Spleen (tissue), 11 donors: ENCODE results near the gene CA12. TPM values are rescaled to one million over a fixed set of nuclear protein-coding genes. Genes with fewer than 3 reads are reported as not detected.

Source experiments
- DNase-seq: peaks from one replicate; pipeline ENCODE4 v3.0.0-alpha.2; 2020
- H3K27ac ChIP-seq, 8 donors: fragments of 200-600 bp; sonication (generic) in 7 of 8; 1 replicate in 4 of 8; 2 replicates in 4 of 8; pipeline versions ENCODE4 v1.5.0 to v1.8.0; 2016 to 2021; ENCODE audit warnings: inconsistent platforms in 4 of 8, mild to moderate bottlenecking in 4 of 8, moderate library complexity in 1 of 8
- H3K27me3 ChIP-seq, 7 donors: fragments of 200-600 bp; sonication (generic) in 6 of 7; replicated peaks in 1 of 7; 1 replicate in 4 of 7; 2 replicates in 3 of 7; pipeline versions ENCODE4 v1.5.0 to v1.8.0; 2016 to 2021; ENCODE audit warnings: inconsistent platforms in 3 of 7, mild to moderate bottlenecking in 1 of 7
- H3K36me3 ChIP-seq, 6 donors: fragments of 200-600 bp; sonication (generic) in 5 of 6; 1 replicate in 4 of 6; 2 replicates in 2 of 6; pipeline versions ENCODE4 v1.5.0 to v1.8.0; 2016 to 2021; ENCODE audit warnings: inconsistent platforms in 2 of 6
- H3K4me1 ChIP-seq, 6 donors: fragments of 200-600 bp; sonication (generic) in 5 of 6; 1 replicate in 3 of 6; 2 replicates in 3 of 6; pipeline versions ENCODE4 v1.5.0 to v1.8.0; 2016 to 2021; ENCODE audit warnings: inconsistent platforms in 3 of 6
- H3K4me3 ChIP-seq, 8 donors: fragments of 200-600 bp; sonication (generic) in 7 of 8; 1 replicate in 4 of 8; 2 replicates in 4 of 8; pipeline versions ENCODE4 v1.5.0 to v1.8.0; 2016 to 2021; ENCODE audit warnings: inconsistent platforms in 4 of 8, mild to moderate bottlenecking in 4 of 8, moderate library complexity in 2 of 8
- H3K9me3 ChIP-seq, 8 donors: fragments of 200-600 bp; sonication (generic) in 7 of 8; 1 replicate in 4 of 8; 2 replicates in 4 of 8; pipeline versions ENCODE4 v1.5.0 to v1.8.0; 2016 to 2021; ENCODE audit warnings: inconsistent platforms in 4 of 8
- CTCF ChIP-seq, 11 experiments: fragments of 200-600 bp in 7 of 11; fragments of 450-650 bp in 4 of 11; sonication (generic) in 4 of 11; IDR thresholded peaks in 8 of 11; conservative IDR thresholded peaks in 3 of 11; 1 replicate in 7 of 11; 2 replicates in 4 of 11; pipeline versions ENCODE4 v1.4.0 to v1.8.0; 2016 to 2021; ENCODE audit warnings: antibody characterized with exemption in 11 of 11, inconsistent platforms in 4 of 11, mild to moderate bottlenecking in 1 of 11
- POLR2A ChIP-seq, 3 donors: fragments of 450-650 bp; IDR thresholded peaks; one replicate each; pipeline ENCODE4 v1.5.1; 2017; ENCODE audit warnings: antibody characterized with exemption in 3 of 3, mild to moderate bottlenecking in 1 of 3
- POLR2AphosphoS5 ChIP-seq, 3 donors: sonication (generic); formaldehyde crosslinking; IDR thresholded peaks; one replicate each; pipeline ENCODE4 v1.5.1; 2017; ENCODE audit warnings: antibody characterized with exemption in 3 of 3
- whole genome bisulfite sequencing, 5 donors: extraction: QIAGEN DNeasy Blood & Tissue Kit in 3 of 5; methylation state at CpG; one replicate each; pipeline versions ENCODE4 v1.1.5 to v1.1.7; 2013 to 2018; 5-methylcytosine and 5-hydroxymethylcytosine counted together
- intact Hi-C: fragments of 100-400 bp; cut with DNase I; formaldehyde crosslinking; loops from one replicate; pipeline ENCODE4 v1.15.0; 2023; ENCODE audit warnings: low total_unique reads
- polyA plus RNA-seq, 3 donors: library from polyadenylated mRNA; stranded (reverse); fragments of 200-250 nt; gene quantifications; one replicate each; pipeline ENCODE4 v1.2.1, GENCODE V29; 2013
- total RNA-seq, 7 donors: library from RNA; depleted of rRNA in 3 of 7; stranded (reverse); fragments of >200 nt in 3 of 7; fragmentation: NEBNext Ultra II Directional in 4 of 7; extraction: Animal tissue kit (Norgen Biotek cat#: 25700) in 4 of 7; gene quantifications; one replicate each; pipeline versions ENCODE4 v1.1.0 to v1.2.1, GENCODE V29; 2016 to 2021
- donor health status: healthy with polysubstance abuse.
- donor health status: DM: no; HTN: no; CAD: no; lungs with moderate emphysema.
- donor health status: DM: no; HTN: no; CAD: no.
- donor health status: Bipolar disorder and iron deficiency.
- donor health status: healthy.
- donor health status: DM: no; HTN: no; CAD: no.
- donor health status: DM: yes; HTN: yes; CAD: no.

Gene CA12
- total and polyA plus RNA-seq, 10 donors = 0.02 to 3.3 (median 0.42) TPM

- Histone ChIP-seq H3K27me3 (peaks cover 0 to 53% (median 36%) of the 10 kb centered on the region in 7 donors), H3K4me1 (peaks cover 0 to 26% (median 11%) of the 10 kb centered on the region in 6 donors), H3K27ac (no peak overlapping the region), H3K4me3 (no peak overlapping the region), H3K9me3 (peaks cover 0 to 6% (median 0%) of the 10 kb centered on the region in 8 donors), H3K36me3 (no peaks in the 10 kb centered on the region)
- DNase-seq = no peak
- intact Hi-C loops = no loop called here
- TF ChIP-seq POLR2A (IDR thresholded peaks at IDR 0.05) = no peak
- TF ChIP-seq POLR2AphosphoS5 (IDR thresholded peaks at IDR 0.05) = no peak
- no peak for TF ChIP-seq CTCF (IDR thresholded peaks at IDR 0.05 in 8 of 11, conservative IDR thresholded peaks at IDR 0.05 in 3 of 11)
- WGBS, 5 donors = 87 to 93% (median 91%) methylated on average over 10 of the region's 10 CpGs
Measured at GRCh38 chr15:63382966-63383710, 1.5 kb upstream of the CA12 start.

- H3K4me3 ChIP-seq = peak overlapping the region in 1 of 8 donors; percentile 63
- 80 to 89% (median 86%) methylated on average over 14 of the region's 14 CpGs for WGBS, 5 donors
- peaks cover 0 to 3% (median 0%) of the 10 kb centered on the region in 8 donors for H3K9me3 ChIP-seq
- peaks cover 0 to 66% (median 36%) of the 10 kb centered on the region in 7 donors for H3K27me3 ChIP-seq
- no peaks in the 10 kb centered on the region for H3K36me3 ChIP-seq
- no peak for DNase-seq
- TF ChIP-seq CTCF (IDR thresholded peaks at IDR 0.05 in 8 of 11, conservative IDR thresholded peaks at IDR 0.05 in 3 of 11) (no peak), POLR2A (IDR thresholded peaks at IDR 0.05) (no peak), POLR2AphosphoS5 (IDR thresholded peaks at IDR 0.05) (no peak)
- intact Hi-C loops = no loop called here
- H3K27ac ChIP-seq = no peak overlapping the region
- peaks cover 0 to 26% (median 11%) of the 10 kb centered on the region in 6 donors for H3K4me1 ChIP-seq
Measured at GRCh38 chr15:63380808-63381282, 801 bp downstream of the CA12 start.

- Histone ChIP-seq H3K27me3 (peaks cover 0 to 66% (median 36%) of the 10 kb centered on the region in 7 donors), H3K9me3 (no peaks in the 10 kb centered on the region), H3K4me3 (no peak overlapping the region), H3K36me3 (no peaks in the 10 kb centered on the region), H3K4me1 (peaks cover 0 to 28% (median 13%) of the 10 kb centered on the region in 6 donors), H3K27ac (no peak overlapping the region)
- WGBS, 5 donors = 61 to 79% (median 69%) methylated on average over 5 of the region's 5 CpGs
- no peak for TF ChIP-seq POLR2A (IDR thresholded peaks at IDR 0.05)
- TF ChIP-seq POLR2AphosphoS5 (IDR thresholded peaks at IDR 0.05) = no peak
- no peak for TF ChIP-seq CTCF (IDR thresholded peaks at IDR 0.05 in 8 of 11, conservative IDR thresholded peaks at IDR 0.05 in 3 of 11)
- intact Hi-C loops = no loop called here
- no peak for DNase-seq
Measured at GRCh38 chr15:63380151-63380807, 1.4 kb downstream of the CA12 start.
